ENCODE results near the gene SLC6A13. TPM values are rescaled to one million over a fixed set of nuclear protein-coding genes. Genes with fewer than 3 reads are reported as not detected.
A peak's percentile ranks its signal among the peaks of the same experiment; 100 is the strongest.
"Not testable (repeated sequence)": the region's sequence is repeated elsewhere in the genome, so short reads cannot be mapped to it uniquely, and the experiment has no call there.

The SLC6A13 gene
- polyA plus RNA-seq, 4 donors, result 46.3 to 58.2 (median 48.7) TPM

DNA sequence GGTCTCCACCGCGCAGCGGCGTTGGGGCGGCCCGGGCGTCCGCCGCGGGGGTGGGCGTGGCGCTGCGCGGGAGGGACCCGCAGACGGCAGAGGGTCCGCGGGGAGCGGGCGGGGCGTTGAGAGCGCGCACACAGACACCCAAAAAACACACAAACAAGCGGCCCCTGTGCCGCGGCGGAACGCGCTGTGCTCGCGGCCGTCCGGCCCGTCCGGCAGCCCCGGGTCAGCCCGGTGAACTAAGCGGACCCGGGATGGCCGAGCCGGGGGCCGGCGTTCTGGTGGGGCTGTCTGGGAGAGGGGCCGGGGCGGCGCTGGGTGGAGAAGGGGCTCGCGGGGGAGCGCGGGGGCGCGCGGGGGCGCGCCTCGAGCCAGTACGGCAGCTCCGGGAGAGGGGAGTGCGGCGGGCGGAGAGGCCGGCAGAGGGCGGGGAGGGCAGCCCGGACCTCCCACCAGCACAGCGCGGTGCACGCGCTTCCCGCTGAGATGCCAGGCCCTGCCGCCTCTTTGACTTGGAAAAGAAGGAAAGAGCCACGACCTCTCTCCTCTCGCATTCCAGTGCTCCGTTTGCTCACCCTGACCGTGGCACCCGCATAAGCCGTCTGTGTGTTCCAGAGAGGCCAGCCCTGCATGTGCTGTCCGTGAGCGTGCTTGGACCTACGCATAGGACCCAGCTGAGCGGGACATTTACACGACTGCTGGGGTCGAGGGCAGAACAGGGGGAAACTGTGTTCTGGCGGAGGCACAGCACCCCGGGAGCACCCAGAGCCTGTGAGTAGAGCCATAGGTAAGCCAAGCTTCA is 59.0 kb downstream of the SLC6A13 start:
- no peak for DNase-seq (ENCODE audit: low read depth in 4 of 4, low spot score in 3 of 4)

DNA sequence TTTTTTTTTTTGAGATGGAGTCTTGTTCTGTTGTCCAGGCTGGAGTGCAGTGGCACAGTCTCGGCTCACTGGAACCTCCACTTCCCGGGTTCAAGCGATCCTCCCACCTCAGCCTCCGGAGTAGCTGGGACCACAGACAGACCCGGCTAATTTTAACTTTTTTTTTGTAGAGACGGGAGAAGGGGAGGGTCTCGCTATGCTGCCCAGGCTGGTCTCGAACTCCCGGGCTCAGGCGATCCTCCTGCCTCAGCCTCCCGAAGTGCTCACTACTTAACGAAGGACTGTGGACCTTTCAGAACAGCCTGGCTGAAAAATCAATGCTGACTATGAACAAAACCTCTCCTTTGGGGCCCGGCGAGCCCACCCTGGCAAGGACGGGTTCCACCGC is 59.6 kb downstream of the SLC6A13 start:
- DNase-seq (ENCODE audit: low read depth in 4 of 4, low spot score in 3 of 4), result no peak

DNA sequence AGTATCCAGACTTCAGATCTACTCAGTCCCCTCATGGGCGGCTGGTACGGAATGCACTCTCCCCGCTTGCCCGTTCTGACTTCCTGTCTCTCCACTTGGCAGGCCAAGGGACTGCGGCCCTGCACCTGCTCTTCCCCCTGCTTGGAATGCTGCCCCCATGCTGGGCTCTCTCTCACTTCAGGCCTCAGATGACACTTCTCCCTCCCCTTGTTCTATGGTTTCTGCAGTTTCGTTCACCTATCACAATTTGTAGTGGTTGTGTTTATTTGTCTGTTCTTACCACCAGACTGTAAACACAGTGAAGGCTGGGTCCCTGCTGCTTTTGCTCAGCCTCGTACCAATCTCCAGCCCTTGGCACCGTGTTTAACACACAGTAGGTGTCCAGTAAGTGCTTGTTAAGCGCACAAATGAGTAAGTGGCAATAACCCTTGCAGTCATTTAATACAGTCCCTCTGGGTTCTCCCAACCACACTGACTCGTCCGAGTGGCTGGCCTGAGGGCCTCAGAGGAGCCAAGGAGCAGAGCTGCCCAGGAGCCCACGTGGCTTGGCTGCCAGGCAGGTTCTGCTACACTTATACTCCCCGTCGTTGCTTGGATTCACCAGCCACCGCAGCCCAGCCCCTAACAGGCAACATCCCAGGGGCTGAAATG is 60.4 kb downstream of the SLC6A13 start:
- DNase-seq (ENCODE audit: low read depth in 4 of 4, low spot score in 3 of 4), result no peak

DNA sequence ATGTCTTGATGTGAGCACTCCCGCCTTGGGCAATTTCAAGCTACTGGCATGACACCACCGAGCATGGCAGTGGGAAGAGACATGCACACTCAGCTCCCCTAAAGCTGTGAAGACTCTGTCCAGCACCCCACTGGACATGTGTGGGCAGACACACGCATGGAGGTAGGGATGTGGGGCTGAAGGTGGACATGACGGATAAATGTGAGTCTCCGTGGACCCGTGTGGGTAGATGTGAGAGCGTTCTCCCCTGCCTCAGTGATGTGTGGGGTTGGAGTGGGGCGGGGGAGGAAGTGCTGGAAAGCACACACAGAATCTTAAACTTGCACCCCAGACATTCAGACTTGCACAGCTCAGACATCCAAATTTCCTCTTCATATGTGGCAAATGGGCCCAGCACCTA is 61.3 kb downstream of the SLC6A13 start:
- no peak for DNase-seq (ENCODE audit: low read depth in 4 of 4, low spot score in 3 of 4)

DNA sequence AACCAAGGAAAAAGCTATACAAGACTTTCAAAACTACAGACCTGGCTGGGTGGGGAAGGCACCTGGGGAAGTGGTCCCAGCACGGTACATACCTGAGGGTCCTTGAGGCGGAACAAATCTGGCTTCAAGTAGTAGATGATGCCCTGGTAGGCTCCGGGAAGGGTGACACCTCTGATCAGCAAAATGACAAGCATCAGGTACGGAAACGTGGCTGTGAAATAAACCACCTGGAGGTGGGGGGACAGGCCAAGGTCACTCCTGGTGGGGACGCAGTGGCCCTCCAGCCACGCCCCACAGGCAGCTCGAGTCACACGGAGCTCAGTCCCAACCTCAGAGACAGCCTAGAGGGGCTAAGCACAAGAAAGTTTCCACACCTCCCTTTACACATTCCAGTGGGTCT is 63.9 kb downstream of the SLC6A13 start:
- no peak for DNase-seq (ENCODE audit: low read depth in 4 of 4, low spot score in 3 of 4)

DNA sequence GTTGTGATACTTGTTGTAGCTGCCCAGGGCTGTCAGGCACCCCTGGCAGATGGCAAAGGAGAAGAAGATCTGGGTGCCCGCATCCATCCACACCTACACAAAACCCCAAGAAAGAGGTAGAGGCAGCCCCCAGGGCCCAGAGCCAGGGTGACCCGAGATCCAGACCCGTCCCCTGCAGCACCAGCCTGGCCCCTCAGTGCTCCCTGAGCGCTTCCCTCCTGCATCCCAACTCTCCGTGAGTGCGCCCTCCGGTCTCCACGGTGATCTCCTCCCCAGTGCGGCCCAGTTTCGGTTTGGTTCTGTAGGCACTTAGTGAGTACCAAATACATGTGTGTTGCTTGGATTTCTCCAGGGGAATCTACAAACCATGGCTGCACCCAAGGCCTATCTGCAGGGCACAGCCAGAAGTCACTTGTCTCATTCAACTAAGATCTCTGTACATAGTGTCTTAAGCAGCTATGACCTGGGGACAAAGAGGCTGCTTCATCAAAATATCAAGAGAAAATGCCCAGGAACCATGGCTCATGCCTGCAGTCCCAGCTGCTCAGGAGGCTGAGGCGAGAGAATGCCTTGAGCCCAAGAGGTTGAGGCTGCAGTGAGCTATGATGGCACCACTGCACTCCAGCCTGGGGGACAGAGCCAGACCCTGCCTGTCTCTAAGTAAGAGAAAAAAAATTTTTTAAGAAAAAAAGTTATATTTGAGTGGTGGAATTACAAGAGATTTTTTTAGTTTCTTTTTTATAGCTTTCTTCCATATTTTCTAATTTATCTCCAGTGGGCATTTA is 64.5 kb downstream of the SLC6A13 start:
- no peak for DNase-seq (ENCODE audit: low read depth in 4 of 4, low spot score in 3 of 4)

DNA sequence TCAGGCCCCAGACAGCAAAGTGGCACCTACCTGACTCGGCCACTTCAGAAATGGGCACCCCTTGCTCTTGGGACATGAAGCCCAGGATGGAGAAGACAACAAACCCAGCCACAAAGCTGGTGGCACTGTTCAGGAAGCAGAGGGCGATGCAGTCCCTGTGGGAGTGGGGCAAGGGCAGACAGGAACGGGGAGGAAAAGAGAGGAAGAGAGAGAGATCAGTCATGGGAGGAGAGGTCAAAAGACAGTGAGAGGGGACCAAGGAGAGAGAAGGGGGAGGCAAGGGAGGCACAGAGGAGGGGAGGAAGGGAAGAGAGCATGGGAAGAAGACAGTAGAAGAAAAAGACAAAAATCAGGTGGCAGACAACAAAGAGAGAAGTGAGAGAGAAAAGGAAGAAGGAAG is 65.3 kb downstream of the SLC6A13 start:
- DNase-seq (ENCODE audit: low read depth in 4 of 4, low spot score in 3 of 4), result no peak

DNA sequence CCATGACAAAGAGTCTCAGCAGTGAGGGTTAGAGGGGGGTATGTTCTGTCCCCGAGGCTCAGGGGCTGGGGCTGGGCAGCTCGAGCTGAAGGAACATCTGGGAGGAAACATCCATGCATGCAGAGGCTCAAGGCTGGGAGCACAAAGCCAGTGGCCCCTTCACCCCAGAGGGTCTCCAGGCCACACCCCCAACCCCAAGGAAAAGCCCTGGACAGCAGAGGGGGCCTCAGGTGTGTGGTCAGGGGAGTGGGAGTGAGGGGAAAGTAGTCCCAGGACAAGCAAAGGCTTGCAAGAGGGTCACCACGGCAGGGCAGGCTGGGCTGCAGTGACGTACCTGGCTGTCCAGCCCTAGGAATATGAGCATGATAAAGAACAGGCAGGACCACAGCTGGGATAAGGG is 66.2 kb downstream of the SLC6A13 start:
- DNase-seq (ENCODE audit: low read depth in 4 of 4, low spot score in 3 of 4), result no peak

DNA sequence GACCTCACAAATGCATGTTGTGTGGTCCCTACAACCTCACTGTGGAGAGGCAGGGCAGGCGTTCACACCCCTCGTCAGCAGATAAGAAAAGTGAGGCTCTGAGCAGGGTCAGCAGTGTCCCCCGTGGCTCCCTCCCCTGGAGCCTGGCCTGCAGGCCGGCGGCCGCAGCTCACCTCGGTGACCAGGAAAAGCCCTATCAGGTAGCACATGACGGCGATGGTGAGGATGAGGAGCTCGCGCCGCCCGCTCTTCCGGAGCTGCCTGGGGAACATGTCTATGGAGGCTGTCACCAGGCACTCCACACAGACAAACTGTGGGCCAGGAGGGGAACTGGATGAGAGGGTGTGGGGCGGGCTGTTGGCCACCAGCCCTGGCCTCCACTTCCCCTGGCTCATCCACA is 66.7 kb downstream of the SLC6A13 start:
- DNase-seq (ENCODE audit: low read depth in 4 of 4, low spot score in 3 of 4), result no peak

DNA sequence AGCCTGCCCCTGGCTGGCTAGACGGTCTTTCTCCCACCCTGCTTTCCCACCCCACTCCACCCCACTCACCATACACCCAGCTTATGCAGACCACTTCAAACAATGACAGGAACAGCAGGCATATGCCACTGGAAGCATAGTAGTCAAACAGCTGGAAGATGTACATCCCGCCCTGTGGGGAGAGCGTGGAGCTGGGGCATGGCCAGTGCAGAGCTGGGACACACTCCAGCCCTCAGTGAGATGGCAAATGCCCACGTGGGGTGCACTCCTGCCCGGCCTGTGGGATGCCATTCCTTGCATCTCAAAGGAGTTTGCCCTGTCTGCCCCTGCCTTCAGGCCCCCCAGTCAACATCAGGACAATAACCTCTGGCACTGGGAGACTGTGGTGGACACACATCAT is 67.5 kb downstream of the SLC6A13 start:
- no peak for DNase-seq (ENCODE audit: low read depth in 4 of 4, low spot score in 3 of 4)

DNA sequence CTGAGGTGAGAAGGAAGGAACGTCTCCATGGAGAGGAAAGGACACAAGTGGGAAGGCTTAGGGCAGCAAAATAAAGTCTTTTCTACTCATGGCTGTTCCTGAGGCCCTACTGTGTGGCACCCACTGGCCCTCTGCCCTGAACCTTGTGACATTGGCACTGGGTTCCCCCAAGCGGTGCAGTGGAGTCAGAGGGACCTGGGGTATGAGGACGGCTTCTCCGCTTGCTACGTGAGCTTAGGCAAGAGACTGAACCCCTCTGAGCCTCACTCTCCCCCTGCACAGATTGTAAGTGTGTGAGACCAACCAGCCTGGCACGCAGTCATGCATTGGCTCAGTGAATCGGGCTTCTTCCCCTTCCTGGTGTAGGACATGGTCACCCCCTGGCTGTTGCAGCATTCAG is 68.4 kb downstream of the SLC6A13 start:
- DNase-seq (ENCODE audit: low read depth in 4 of 4, low spot score in 3 of 4), result no peak

DNA sequence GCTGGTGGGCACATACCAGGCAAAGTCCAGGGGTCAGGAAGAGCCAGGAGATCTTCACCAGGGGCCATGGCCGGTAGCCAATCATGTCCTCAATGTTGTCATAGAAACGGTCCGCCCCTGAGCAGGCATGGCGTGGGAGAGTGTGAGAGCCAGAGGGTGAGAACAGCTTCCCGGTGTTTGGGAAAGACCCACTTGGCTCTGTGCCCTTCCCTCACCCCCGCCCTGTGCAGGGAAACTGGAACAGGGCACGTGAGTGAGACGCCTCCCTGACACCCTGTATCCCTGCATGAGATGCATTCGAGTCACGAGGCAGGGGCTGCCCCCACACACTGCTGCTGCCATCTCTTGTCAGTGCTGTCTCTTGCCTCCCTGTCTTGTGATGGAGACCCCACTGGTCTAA is 69.4 kb downstream of the SLC6A13 start:
- DNase-seq (ENCODE audit: low read depth in 4 of 4, low spot score in 3 of 4), result no peak

DNA sequence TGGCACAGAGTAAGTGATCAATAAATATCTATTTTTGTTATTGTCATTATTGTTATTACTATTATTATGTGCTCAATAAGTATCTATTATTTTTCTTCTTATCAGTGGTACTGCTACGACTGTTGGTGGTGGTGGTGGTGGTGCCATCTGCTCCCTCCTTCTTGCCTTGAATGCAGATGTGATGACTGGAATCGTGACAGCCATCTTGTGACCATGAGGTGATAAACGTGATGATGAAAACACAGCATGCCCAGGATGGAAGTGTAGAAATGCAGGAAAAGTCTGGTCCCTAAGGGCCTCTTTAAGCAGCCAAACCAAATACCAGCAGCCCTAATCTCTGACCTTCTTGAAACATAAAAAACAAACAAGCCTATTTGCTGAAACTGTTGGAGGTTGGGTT is 71.1 kb downstream of the SLC6A13 start:
- DNase-seq (ENCODE audit: low read depth in 4 of 4, low spot score in 3 of 4), result no peak

DNA sequence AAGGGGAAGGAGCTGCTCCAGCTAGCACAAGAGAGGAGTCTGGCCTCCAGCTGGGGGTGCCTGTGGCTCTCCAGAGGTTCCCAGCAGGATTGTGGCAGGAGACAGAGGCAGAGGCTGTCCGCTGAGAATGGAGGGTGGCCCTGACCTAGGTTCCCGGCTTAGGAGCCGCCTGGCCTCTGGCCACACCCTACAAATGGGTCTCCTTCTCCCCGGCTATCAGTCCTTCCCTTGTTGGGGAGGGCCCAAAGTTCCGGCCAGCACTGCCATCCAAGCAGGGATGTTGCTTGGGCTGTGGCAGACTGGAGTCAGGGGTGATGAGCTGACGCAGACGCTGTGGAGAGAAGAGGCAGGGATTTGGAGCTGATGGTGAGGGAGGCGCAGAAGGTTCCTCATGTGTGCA is 71.8 kb downstream of the SLC6A13 start:
- no peak for DNase-seq (ENCODE audit: low read depth in 4 of 4, low spot score in 3 of 4)

DNA sequence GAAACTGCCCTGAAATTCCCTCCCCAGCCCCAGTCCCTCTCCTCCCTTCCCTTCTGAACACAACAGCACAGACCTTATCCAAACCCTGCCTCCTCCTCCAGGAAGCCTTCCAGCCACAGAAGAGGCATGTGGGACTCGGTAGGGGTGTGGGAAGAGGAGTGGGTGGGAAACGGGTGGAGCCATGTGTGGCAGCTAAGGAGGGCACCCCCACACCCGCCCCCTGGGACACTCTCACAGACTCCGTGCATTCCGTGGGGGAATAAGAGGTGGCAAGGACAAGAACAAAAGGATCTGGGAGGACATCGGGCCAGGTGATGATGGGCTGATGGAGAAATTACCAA is 73.0 kb downstream of the SLC6A13 start:
- no peak for DNase-seq (ENCODE audit: low read depth in 4 of 4, low spot score in 3 of 4)

DNA sequence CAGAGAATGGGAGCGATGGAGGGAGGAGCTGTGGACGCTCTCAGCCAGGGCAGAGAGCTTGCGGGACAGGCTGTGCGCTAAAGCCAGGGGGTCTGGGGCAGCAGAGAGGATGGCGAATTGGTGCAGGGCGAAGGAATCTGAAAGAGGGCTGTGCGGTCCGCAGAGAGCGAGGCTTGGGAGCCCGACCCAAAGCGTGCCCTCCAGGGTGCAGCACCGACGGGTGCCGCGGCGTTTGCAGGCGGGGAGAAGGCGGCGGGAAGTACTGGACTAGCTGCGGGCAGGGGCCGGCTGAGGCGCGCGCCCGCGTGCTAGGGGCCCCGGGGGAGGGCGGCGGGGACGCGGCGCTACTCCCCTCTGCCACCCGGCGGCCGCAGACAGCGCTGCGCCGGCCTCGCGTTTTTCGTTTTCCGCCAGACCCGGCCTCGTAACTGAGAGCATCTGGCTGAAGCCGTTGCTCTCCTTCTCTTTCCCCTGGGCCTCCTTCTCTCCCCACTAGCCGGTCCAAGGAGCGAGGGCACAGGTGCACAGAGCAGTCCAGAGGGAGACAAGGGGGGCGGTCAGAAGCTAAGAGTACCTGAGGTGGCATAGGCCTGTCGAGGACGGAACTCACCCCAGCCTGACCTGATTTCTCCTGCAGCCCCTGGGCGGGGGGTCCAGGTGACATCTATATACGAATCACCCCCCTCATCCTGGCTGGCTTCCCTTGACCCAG is 73.6 kb downstream of the SLC6A13 start:
- peak in 3 of 4 donors; percentile 55 to 60 (median 56) for DNase-seq (ENCODE audit: low read depth in 4 of 4, low spot score in 3 of 4)

DNA sequence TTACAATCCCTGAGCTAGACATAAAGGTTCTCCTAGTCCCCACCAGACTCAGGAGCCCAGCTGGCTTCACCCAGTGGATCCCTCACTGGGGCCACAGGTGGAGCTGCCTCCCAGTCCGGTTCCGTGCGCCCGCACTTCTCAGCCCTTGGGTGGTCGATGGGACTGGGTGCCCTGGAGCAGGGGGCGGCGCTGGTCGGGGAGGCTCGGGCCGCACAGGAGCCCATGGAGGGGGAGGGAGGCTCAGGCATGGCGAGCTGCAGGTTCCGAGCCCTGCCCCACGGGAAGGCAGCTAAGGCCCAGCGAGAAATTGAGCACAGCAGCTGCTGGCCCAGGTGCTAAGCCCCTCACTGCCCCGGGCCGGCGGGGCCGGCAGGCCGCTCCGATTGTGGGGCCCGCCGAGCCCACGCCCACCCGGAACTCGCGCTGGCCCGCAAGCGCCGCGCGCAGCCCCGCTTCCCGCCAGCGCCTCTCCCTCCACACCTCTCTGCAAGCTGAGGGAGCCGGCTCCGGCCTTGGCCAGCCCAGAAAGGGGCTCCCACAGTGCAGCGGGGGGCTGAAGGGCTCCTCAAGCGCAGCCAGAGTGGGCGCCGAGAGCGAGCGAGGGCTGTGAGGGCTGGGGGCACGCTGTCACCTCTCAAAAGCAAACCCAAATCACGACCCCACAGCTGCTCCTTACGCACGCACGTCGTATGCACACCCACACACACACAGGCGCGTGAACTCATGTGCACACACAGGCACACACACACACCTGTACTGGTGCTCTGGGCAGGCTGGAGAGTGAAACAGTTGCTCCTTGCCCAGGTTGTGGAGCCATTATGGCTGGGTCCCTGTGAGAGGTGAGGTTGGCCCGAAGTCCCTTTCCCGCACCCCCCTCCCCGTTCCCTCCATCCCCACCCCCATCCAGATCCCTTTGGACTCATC is 74.4 kb downstream of the SLC6A13 start:
- DNase-seq (ENCODE audit: low read depth in 4 of 4, low spot score in 3 of 4), result not testable (repeated sequence)

DNA sequence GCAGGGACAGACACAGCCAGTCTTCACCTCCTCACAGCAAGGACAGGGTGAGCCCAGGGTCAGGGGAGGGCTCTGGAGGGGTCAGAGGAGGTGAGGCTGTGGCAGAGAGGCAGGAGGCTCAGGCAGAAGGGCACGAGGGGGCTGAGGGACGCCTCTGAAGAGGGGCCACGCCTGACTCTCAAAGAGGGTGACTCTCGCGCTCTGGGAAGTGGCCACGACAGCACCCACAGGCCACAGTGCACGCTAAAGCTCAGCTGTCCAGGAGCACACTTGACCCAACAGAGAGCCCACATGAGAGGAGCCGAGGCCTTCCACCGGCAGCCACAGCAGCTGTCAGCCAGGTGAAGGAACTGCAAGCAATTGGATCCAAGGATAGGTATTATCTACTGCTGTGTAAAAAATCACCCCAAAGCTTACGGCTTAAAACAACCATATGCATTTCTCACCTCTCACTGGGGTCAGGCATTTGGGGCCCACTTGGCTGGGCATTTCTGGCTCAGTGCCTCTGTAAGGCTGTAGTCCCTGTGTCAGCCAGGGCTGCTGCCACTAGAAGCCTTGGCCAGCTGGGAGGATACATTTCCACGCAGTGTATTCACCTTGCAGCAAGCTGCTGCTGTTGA is 76.5 kb downstream of the SLC6A13 start:
- DNase-seq (ENCODE audit: low read depth in 4 of 4, low spot score in 3 of 4), result no peak

DNA sequence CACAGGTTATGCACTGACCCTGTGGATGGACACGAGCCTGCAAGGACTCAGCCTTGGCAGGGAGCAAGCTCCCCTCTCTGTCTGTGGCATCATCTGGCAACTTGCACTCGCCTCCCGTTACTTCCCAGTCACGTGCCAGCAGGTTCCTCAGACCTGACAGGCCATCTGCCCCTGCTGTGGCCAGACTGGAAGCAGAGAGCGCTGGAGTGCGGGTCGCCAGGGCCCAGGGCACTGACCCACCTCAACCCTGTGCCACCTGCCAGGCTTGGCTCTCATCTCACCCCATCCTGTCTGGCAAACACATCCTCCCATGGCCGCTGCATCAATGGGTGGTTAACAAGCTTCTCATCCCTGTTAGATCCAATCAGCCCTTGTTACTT is 77.1 kb downstream of the SLC6A13 start:
- DNase-seq (ENCODE audit: low read depth in 4 of 4, low spot score in 3 of 4), result no peak
